HG03108 (cell line): ENCODE data around the gene ADCY6.

Experiments
- ATAC-seq: cut with Tn5 transposase; IDR thresholded peaks from one replicate; pipeline ENCODE4 v1.9.1; 2021; ENCODE audit warnings: moderate library complexity; ENCODE audit not compliant: unreplicated experiment

Gene ADCY6

GRCh38 chr12:48816143-48816854 lies 27.4 kb upstream of the ADCY6 start:
- ATAC-seq: no peak

- peak; percentile 16 for ATAC-seq
Observed at GRCh38 chr12:48815126-48816110, 26.5 kb upstream of the ADCY6 start.

GRCh38 chr12:48814262-48815125 lies 25.6 kb upstream of the ADCY6 start:
- ATAC-seq: peak; percentile 85

GRCh38 chr12:48813465-48814261 lies 24.8 kb upstream of the ADCY6 start:
- no peak for ATAC-seq

- no peak for ATAC-seq
Observed at GRCh38 chr12:48812389-48812788, 23.5 kb upstream of the ADCY6 start.

GRCh38 chr12:48811437-48812090 lies 22.7 kb upstream of the ADCY6 start:
- ATAC-seq: no peak

- ATAC-seq: no peak
Observed at GRCh38 chr12:48810903-48811431, 22.1 kb upstream of the ADCY6 start.

- ATAC-seq: no peak
Observed at GRCh38 chr12:48807981-48808380, 19.1 kb upstream of the ADCY6 start.

GRCh38 chr12:48803675-48804074 lies 14.8 kb upstream of the ADCY6 start:
- no peak for ATAC-seq

- no peak for ATAC-seq
Observed at GRCh38 chr12:48800971-48801370, 12.1 kb upstream of the ADCY6 start.

- ATAC-seq: no peak
Observed at GRCh38 chr12:48800457-48800856, 11.6 kb upstream of the ADCY6 start.

GRCh38 chr12:48796976-48797375 lies 8.1 kb upstream of the ADCY6 start:
- no peak for ATAC-seq

GRCh38 chr12:48795550-48796455 lies 6.9 kb upstream of the ADCY6 start:
- no peak for ATAC-seq

- ATAC-seq: no peak
Observed at GRCh38 chr12:48794870-48795269, 6.0 kb upstream of the ADCY6 start.

- no peak for ATAC-seq
Observed at GRCh38 chr12:48793696-48794095, 4.8 kb upstream of the ADCY6 start.

- ATAC-seq: no peak
Observed at GRCh38 chr12:48789858-48790326, 1.0 kb upstream of the ADCY6 start.

GRCh38 chr12:48788524-48788853 lies 400 bp downstream of the ADCY6 start:
- no peak for ATAC-seq

GRCh38 chr12:48787791-48788523 lies 932 bp downstream of the ADCY6 start:
- ATAC-seq: no peak
